ENCODE results near the gene ASTN2.

DNA sequence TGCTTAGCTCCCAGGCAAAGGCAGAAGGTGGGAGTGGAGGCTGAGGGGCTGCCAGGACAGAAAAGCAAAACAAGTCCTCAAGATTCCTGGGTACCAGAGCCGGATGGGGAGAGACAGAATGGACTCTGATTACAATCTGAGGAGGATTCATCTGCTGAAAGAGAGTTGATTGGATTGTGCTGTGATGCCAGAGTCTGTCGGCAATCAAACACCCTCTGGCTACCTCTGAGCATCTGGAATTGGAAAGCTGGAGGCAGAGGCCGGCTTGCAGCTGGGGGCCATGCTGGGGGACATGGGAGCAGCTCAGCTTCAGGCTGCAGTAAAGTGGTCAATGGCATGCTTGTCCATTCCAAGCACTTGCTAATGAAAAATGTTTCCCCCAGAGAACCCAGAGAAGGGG is 59.3 kb downstream of the ASTN2 start:
- TF ChIP-seq, protein P1, sequence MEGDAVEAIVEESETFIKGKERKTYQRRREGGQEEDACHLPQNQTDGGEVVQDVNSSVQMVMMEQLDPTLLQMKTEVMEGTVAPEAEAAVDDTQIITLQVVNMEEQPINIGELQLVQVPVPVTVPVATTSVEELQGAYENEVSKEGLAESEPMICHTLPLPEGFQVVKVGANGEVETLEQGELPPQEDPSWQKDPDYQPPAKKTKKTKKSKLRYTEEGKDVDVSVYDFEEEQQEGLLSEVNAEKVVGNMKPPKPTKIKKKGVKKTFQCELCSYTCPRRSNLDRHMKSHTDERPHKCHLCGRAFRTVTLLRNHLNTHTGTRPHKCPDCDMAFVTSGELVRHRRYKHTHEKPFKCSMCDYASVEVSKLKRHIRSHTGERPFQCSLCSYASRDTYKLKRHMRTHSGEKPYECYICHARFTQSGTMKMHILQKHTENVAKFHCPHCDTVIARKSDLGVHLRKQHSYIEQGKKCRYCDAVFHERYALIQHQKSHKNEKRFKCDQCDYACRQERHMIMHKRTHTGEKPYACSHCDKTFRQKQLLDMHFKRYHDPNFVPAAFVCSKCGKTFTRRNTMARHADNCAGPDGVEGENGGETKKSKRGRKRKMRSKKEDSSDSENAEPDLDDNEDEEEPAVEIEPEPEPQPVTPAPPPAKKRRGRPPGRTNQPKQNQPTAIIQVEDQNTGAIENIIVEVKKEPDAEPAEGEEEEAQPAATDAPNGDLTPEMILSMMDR (conservative IDR thresholded peaks at IDR 0.05 in 1 of 2, IDR thresholded peaks at IDR 0.05 in 1 of 2; ENCODE audit: extremely low read depth in 1 of 2, insufficient read depth in 1 of 2, low read depth in 1 of 2, low read length in 2 of 2) = no peak
- TF ChIP-seq EZH2 (IDR thresholded peaks at IDR 0.05; ENCODE audit: borderline replicate concordance, low read length) = no peak
